ENCODE measurements around the gene NXPE3. TPM values are rescaled to one million over a fixed set of nuclear protein-coding genes. Genes with fewer than 3 reads are reported as not detected.
A peak's percentile ranks its signal among the peaks of the same experiment; 100 is the strongest.

NXPE3 gene
- total and polyA plus RNA-seq, 4 donors, result 4.5 to 14.2 (median 8.0) TPM

DNA sequence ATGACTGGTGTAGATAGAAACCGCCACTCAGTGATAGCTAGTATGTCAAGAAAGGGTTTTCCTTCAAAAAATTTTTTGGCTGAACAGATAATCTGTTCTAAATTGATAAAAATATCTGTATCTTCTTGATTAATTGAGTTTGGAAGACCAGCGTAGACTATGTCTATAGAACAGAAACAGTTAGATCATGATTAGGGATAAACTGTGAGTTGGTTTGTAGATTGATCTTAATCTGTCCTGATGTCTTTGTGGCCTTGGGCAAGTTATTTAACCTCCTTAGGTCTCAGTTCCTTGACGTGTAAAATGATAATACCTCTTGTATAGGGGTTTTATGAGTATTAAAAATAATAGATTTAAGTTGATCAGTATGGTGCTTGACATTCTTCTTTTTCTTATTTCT, 75.0 kb downstream of the NXPE3 start:
- WGBS, 2 donors, result 92 to 94% methylated on average over 3 of the region's 3 CpGs
- Histone ChIP-seq H3K4me1 (ENCODE audit: control insufficient read depth in 5 of 5, insufficient read depth in 5 of 5, low read length in 5 of 5) (peaks cover 4 to 14% (median 9%) of the 10 kb centered on the region in 5 donors), H3K27ac (ENCODE audit: low read depth in 1 of 2, low read length in 1 of 2) (no peak overlapping the region), H3K36me3 (ENCODE audit: control insufficient read depth in 4 of 4, insufficient read depth in 4 of 4, low read length in 4 of 4) (peaks cover 28 to 48% (median 44%) of the 10 kb centered on the region in 4 donors), H3K27me3 (ENCODE audit: control insufficient read depth in 3 of 3, insufficient read depth in 3 of 3, low read length in 2 of 3) (no peaks in the 10 kb centered on the region), H3K4me3 (no peak overlapping the region), H3K9ac (ENCODE audit: insufficient read depth in 1 of 2, low read length in 2 of 2) (no peak overlapping the region), H3K9me3 (ENCODE audit: control insufficient read depth in 4 of 4, insufficient read depth in 3 of 4, low read length in 3 of 4) (peaks cover 0 to 2% (median 0%) of the 10 kb centered on the region in 4 donors)
- ATAC-seq (ENCODE audit: insufficient read depth, low FRiP score) (no peak), DNase-seq (no peak)
- no peak for TF ChIP-seq CTCF (IDR thresholded peaks at IDR 0.05; ENCODE audit: control extremely low read depth, extremely low read depth)

- Histone ChIP-seq H3K9me3 (ENCODE audit: control insufficient read depth in 4 of 4, insufficient read depth in 3 of 4, low read length in 3 of 4) (peaks cover 0 to 2% (median 0%) of the 10 kb centered on the region in 4 donors), H3K27me3 (ENCODE audit: control insufficient read depth in 3 of 3, insufficient read depth in 3 of 3, low read length in 2 of 3) (no peaks in the 10 kb centered on the region), H3K36me3 (ENCODE audit: control insufficient read depth in 4 of 4, insufficient read depth in 4 of 4, low read length in 4 of 4) (peaks cover 29 to 54% (median 52%) of the 10 kb centered on the region in 4 donors), H3K4me1 (ENCODE audit: control insufficient read depth in 5 of 5, insufficient read depth in 5 of 5, low read length in 5 of 5) (peaks cover 4 to 14% (median 9%) of the 10 kb centered on the region in 5 donors), H3K9ac (ENCODE audit: insufficient read depth in 1 of 2, low read length in 2 of 2) (no peak overlapping the region), H3K4me3 (no peak overlapping the region), H3K27ac (ENCODE audit: low read depth in 1 of 2, low read length in 1 of 2) (peak overlapping the region in 1 of 2 donors; percentile 26)
- no peak for TF ChIP-seq CTCF (IDR thresholded peaks at IDR 0.05; ENCODE audit: control extremely low read depth, extremely low read depth)
- WGBS, 2 donors, result 79 to 87% methylated on average over 2 of the region's 2 CpGs
- DNase-seq (no peak), ATAC-seq (ENCODE audit: insufficient read depth, low FRiP score) (no peak)
Observed at GRCh38 chr3:101854608-101855304, 75.7 kb downstream of the NXPE3 start.

DNA sequence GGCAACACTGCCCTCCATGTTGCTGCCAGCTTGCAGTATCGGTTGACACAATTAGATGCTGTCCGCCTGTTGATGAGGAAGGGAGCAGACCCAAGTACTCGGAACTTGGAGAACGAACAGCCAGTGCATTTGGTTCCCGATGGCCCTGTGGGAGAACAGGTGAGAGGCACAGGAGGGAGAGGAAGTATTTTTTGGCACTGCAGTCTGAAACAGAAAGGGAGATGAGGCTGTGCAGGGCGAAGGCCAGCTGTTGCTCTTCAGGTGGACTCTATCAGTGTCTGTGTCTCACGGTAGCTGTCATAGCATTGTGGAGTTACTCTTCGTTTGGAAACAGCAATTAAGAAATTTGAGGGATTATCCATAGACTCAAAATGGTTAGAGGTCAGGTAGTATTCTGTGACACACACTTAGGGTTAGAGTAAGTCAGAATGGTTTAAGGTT, 78.3 kb downstream of the NXPE3 start:
- TF ChIP-seq CTCF (IDR thresholded peaks at IDR 0.05; ENCODE audit: control extremely low read depth, extremely low read depth), result no peak
- Histone ChIP-seq H3K27me3 (ENCODE audit: control insufficient read depth in 3 of 3, insufficient read depth in 3 of 3, low read length in 2 of 3) (no peaks in the 10 kb centered on the region), H3K4me3 (no peak overlapping the region), H3K9ac (ENCODE audit: insufficient read depth in 1 of 2, low read length in 2 of 2) (no peak overlapping the region), H3K27ac (ENCODE audit: low read depth in 1 of 2, low read length in 1 of 2) (peak overlapping the region in 1 of 2 donors; percentile 39), H3K36me3 (ENCODE audit: control insufficient read depth in 4 of 4, insufficient read depth in 4 of 4, low read length in 4 of 4) (peaks cover 33 to 65% (median 59%) of the 10 kb centered on the region in 4 donors), H3K9me3 (ENCODE audit: control insufficient read depth in 4 of 4, insufficient read depth in 3 of 4, low read length in 3 of 4) (peaks cover 0 to 2% (median 0%) of the 10 kb centered on the region in 4 donors), H3K4me1 (ENCODE audit: control insufficient read depth in 5 of 5, insufficient read depth in 5 of 5, low read length in 5 of 5) (peaks cover 0 to 9% (median 0%) of the 10 kb centered on the region in 5 donors)
- DNase-seq (no peak), ATAC-seq (ENCODE audit: insufficient read depth, low FRiP score) (no peak)
- WGBS, 2 donors, result 90 to 93% methylated on average over 8 of the region's 8 CpGs
